Lower leg skin (tissue), 3 donors: ENCODE measurements around the gene ACBD3.

ENCODE experiments used
- POLR2A ChIP-seq, 2 donors: fragments of 450-650 bp; IDR thresholded peaks; one replicate each; pipeline ENCODE4 v1.6.1; 2016 to 2017; ENCODE audit warnings: antibody characterized with exemption in 2 of 2, mild to moderate bottlenecking in 1 of 2, moderate library complexity in 1 of 2
- TF ChIP-seq, protein P1 (sequence below), 3 donors: fragments of 450-650 bp; IDR thresholded peaks; one replicate each; pipeline ENCODE4 v1.5.1; 2016; ENCODE audit warnings: antibody characterized with exemption in 3 of 3, mild to moderate bottlenecking in 3 of 3, moderate library complexity in 2 of 3

DNA sequence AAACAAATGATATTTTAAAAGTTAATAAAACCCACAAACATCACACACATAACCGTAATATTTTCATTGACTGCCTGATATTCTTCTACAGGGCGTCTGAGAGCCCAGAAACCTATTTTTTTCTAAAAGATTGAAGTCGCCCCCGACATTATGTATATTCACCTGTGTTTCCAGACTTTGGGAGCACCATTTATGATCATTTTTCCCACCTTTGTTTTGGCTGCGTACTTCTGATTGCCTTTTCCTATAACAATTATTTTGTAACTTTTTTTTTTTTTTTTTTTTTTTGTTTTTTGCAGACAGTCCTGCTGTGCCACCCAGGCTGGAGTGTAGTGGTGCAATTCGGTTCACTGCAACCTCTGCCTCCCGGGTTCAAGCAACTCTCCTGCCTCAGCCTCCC lies 839 bp upstream of the ACBD3 start:
- TF ChIP-seq, protein P1, sequence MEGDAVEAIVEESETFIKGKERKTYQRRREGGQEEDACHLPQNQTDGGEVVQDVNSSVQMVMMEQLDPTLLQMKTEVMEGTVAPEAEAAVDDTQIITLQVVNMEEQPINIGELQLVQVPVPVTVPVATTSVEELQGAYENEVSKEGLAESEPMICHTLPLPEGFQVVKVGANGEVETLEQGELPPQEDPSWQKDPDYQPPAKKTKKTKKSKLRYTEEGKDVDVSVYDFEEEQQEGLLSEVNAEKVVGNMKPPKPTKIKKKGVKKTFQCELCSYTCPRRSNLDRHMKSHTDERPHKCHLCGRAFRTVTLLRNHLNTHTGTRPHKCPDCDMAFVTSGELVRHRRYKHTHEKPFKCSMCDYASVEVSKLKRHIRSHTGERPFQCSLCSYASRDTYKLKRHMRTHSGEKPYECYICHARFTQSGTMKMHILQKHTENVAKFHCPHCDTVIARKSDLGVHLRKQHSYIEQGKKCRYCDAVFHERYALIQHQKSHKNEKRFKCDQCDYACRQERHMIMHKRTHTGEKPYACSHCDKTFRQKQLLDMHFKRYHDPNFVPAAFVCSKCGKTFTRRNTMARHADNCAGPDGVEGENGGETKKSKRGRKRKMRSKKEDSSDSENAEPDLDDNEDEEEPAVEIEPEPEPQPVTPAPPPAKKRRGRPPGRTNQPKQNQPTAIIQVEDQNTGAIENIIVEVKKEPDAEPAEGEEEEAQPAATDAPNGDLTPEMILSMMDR (IDR thresholded peaks at IDR 0.05), result no peak
- no peak for TF ChIP-seq POLR2A (IDR thresholded peaks at IDR 0.05)
